Liver (tissue), 9 donors: ENCODE measurements around the gene OR10P1. TPM values are rescaled to one million over a fixed set of nuclear protein-coding genes. Genes with fewer than 3 reads are reported as not detected.

Experiments used
- DNase-seq: peaks from one replicate; pipeline ENCODE4 v3.0.0-alpha.2; 2017; ENCODE audit warnings: low spot score
- H3K27ac ChIP-seq, 2 donors: one replicate each; pipeline ENCODE4 v1.7.0; 2013; ENCODE audit warnings: inconsistent platforms in 2 of 2, low read length in 2 of 2, control low read depth in 1 of 2, low read depth in 1 of 2, mild to moderate bottlenecking in 1 of 2
- H3K27me3 ChIP-seq, 4 donors: one replicate each; pipeline versions ENCODE4 v1.6.1 to v1.7.0; 2013; ENCODE audit warnings: low read length in 3 of 4, inconsistent platforms in 1 of 4, mild to moderate bottlenecking in 1 of 4, moderate library complexity in 1 of 4; ENCODE audit not compliant: control insufficient read depth in 4 of 4, insufficient read depth in 4 of 4
- H3K36me3 ChIP-seq, 4 donors: one replicate each; pipeline versions ENCODE4 v1.6.1 to v1.7.0; 2013; ENCODE audit warnings: low read length in 3 of 4, mild to moderate bottlenecking in 3 of 4, low read depth in 1 of 4, moderate library complexity in 1 of 4; ENCODE audit not compliant: control insufficient read depth in 4 of 4, insufficient read depth in 3 of 4
- H3K4me1 ChIP-seq, 4 donors: one replicate each; pipeline versions ENCODE4 v1.6.1 to v1.7.0; 2013; ENCODE audit warnings: low read length in 3 of 4, mild to moderate bottlenecking in 3 of 4, moderate library complexity in 1 of 4; ENCODE audit not compliant: control insufficient read depth in 4 of 4, insufficient read depth in 4 of 4
- H3K4me3 ChIP-seq, 3 donors: one replicate each; pipeline versions ENCODE4 v1.6.1 to v1.7.0; 2013; ENCODE audit warnings: low read length in 3 of 3, control low read depth in 1 of 3, low read depth in 1 of 3, mild to moderate bottlenecking in 1 of 3
- H3K9ac ChIP-seq, 2 donors: one replicate each; pipeline ENCODE4 v1.7.0; 2013; ENCODE audit warnings: low read length in 2 of 2, mild to moderate bottlenecking in 2 of 2, moderate library complexity in 2 of 2, control low read depth in 1 of 2, low read depth in 1 of 2
- H3K9me3 ChIP-seq, 4 donors: one replicate each; pipeline versions ENCODE4 v1.6.1 to v1.7.0; 2013; ENCODE audit warnings: low read length in 3 of 4; ENCODE audit not compliant: control insufficient read depth in 4 of 4
- EGR1 ChIP-seq, 2 donors: IDR thresholded peaks; 2 replicates each; pipeline ENCODE4 v1.6.1; 2016 to 2018; ENCODE audit warnings: antibody characterized with exemption in 2 of 2, low read depth in 2 of 2
- FOXA2 ChIP-seq: IDR thresholded peaks from 2 replicates; pipeline ENCODE4 v1.6.1; 2016; ENCODE audit warnings: antibody characterized with exemption
- HNF4A ChIP-seq, 2 donors: conservative IDR thresholded peaks; 2 replicates each; pipeline ENCODE4 v1.6.1; 2016; ENCODE audit warnings: antibody characterized with exemption in 2 of 2, mild to moderate bottlenecking in 2 of 2
- HNF4G ChIP-seq: IDR thresholded peaks from 2 replicates; pipeline ENCODE4 v1.6.1; 2016; ENCODE audit warnings: antibody characterized with exemption
- NR2F2 ChIP-seq: IDR thresholded peaks from 2 replicates; pipeline ENCODE4 v1.6.1; 2016; ENCODE audit warnings: antibody characterized with exemption
- RAD21 ChIP-seq, 2 donors: IDR thresholded peaks; 2 replicates each; pipeline ENCODE4 v1.6.1; 2016; ENCODE audit warnings: antibody characterized with exemption in 2 of 2, mild to moderate bottlenecking in 2 of 2
- WGBS: extraction: QIAGEN DNeasy Blood & Tissue Kit; methylation state at CpG from one replicate; pipeline ENCODE4 v1.1.7; 2013; 5-methylcytosine and 5-hydroxymethylcytosine counted together
- polyA plus RNA-seq, 2 donors: library from polyadenylated mRNA; stranded (reverse) in 1 of 2; unstranded in 1 of 2; fragments of 200-250 nt in 1 of 2; fragments of >200 nt in 1 of 2; fragmentation: Nextera tagmentation in 1 of 2; extraction: Ambion mirVana in 1 of 2; gene quantifications; one replicate each; pipeline versions ENCODE4 v1.2.1 to v1.2.3, GENCODE V29; 2013 to 2015
- total RNA-seq, 2 donors: library from RNA; depleted of rRNA; stranded (reverse); fragments of >200 nt; gene quantifications; one replicate each; pipeline ENCODE4 v1.2.3, GENCODE V29; 2014
- TF ChIP-seq, protein P1 (sequence below): IDR thresholded peaks from 2 replicates; pipeline ENCODE4 v1.6.1; 2016; ENCODE audit warnings: antibody characterized with exemption
- TF ChIP-seq, protein P2 (sequence below): IDR thresholded peaks from 2 replicates; pipeline ENCODE4 v1.6.1; 2016; ENCODE audit warnings: antibody characterized with exemption, mild to moderate bottlenecking
- TF ChIP-seq, protein P3 (sequence below): IDR thresholded peaks from 2 replicates; pipeline ENCODE4 v1.6.1; 2016; ENCODE audit warnings: antibody characterized with exemption
- TF ChIP-seq, protein P4 (sequence below): fragments of 150-350 bp; IDR thresholded peaks from 2 replicates; pipeline ENCODE4 v1.5.1; 2017; ENCODE audit warnings: improper control_type of control experiment, low read depth, low read length; ENCODE audit not compliant: missing input control
- donor health status: healthy.
- donor health status: healthy.
- donor health status: healthy.
- donor health status: healthy.
- donor health status: healthy.

Gene OR10P1
- total and polyA plus RNA-seq, 4 donors, result not detected

DNA sequence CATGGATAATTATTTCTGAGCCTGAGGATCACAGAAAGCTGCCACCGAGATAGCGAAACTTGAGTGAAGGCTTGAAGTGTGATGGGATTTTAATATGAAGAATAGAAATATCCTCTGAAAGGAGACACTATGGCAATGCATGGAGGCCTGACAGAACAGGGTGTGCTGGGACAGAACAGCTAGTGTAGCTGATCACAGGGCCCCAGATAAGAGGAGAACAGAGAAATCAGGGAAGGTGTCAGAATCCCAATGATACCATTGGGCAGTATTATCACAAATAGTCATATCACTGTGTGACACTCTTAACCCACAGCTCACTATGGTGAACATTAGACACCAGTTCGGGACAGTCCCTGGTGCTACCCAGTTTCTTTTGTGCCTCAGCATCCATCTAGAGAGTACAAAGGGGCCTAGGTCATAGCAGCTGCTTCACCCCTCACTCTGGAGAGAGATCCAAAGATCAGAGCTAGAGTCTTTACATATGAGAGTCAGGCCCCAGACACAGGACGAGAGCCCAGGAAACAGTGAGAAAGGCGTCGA is 506 bp upstream of the OR10P1 start:
- Histone ChIP-seq H3K4me3 (no peak overlapping the region), H3K9me3 (no peaks in the 10 kb centered on the region), H3K27me3 (no peaks in the 10 kb centered on the region), H3K4me1 (no peaks in the 10 kb centered on the region), H3K27ac (no peak overlapping the region), H3K9ac (no peak overlapping the region), H3K36me3 (no peaks in the 10 kb centered on the region)
- 86% methylated on average over 6 of the region's 6 CpGs for WGBS
- DNase-seq, result no peak
- no peak for TF ChIP-seq NR2F2
- TF ChIP-seq, protein P1, sequence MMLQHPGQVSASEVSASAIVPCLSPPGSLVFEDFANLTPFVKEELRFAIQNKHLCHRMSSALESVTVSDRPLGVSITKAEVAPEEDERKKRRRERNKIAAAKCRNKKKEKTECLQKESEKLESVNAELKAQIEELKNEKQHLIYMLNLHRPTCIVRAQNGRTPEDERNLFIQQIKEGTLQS, result no peak
- TF ChIP-seq FOXA2, result no peak

DNA sequence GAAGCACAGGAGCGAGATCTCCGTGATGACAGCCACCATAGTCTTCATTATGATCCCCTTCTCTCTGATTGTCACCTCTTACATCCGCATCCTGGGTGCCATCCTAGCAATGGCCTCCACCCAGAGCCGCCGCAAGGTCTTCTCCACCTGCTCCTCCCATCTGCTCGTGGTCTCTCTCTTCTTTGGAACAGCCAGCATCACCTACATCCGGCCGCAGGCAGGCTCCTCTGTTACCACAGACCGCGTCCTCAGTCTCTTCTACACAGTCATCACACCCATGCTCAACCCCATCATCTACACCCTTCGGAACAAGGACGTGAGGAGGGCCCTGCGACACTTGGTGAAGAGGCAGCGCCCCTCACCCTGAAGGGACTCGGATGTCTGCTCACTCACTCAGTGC is 775 bp downstream of the OR10P1 start:
- Histone ChIP-seq H3K9me3 (no peaks in the 10 kb centered on the region), H3K27me3 (no peaks in the 10 kb centered on the region), H3K27ac (no peak overlapping the region), H3K4me1 (no peaks in the 10 kb centered on the region), H3K9ac (no peak overlapping the region), H3K4me3 (no peak overlapping the region), H3K36me3 (no peaks in the 10 kb centered on the region)
- 89% methylated on average over 15 of the region's 15 CpGs for WGBS
- TF ChIP-seq EGR1 (IDR thresholded peaks at IDR 0.05; ENCODE audit: low read depth in 2 of 2), result no peak
- no peak for TF ChIP-seq RAD21 (IDR thresholded peaks at IDR 0.05)
- no peak for TF ChIP-seq FOXA2
- TF ChIP-seq, protein P2, sequence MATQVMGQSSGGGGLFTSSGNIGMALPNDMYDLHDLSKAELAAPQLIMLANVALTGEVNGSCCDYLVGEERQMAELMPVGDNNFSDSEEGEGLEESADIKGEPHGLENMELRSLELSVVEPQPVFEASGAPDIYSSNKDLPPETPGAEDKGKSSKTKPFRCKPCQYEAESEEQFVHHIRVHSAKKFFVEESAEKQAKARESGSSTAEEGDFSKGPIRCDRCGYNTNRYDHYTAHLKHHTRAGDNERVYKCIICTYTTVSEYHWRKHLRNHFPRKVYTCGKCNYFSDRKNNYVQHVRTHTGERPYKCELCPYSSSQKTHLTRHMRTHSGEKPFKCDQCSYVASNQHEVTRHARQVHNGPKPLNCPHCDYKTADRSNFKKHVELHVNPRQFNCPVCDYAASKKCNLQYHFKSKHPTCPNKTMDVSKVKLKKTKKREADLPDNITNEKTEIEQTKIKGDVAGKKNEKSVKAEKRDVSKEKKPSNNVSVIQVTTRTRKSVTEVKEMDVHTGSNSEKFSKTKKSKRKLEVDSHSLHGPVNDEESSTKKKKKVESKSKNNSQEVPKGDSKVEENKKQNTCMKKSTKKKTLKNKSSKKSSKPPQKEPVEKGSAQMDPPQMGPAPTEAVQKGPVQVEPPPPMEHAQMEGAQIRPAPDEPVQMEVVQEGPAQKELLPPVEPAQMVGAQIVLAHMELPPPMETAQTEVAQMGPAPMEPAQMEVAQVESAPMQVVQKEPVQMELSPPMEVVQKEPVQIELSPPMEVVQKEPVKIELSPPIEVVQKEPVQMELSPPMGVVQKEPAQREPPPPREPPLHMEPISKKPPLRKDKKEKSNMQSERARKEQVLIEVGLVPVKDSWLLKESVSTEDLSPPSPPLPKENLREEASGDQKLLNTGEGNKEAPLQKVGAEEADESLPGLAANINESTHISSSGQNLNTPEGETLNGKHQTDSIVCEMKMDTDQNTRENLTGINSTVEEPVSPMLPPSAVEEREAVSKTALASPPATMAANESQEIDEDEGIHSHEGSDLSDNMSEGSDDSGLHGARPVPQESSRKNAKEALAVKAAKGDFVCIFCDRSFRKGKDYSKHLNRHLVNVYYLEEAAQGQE, result no peak
- TF ChIP-seq, protein P3, sequence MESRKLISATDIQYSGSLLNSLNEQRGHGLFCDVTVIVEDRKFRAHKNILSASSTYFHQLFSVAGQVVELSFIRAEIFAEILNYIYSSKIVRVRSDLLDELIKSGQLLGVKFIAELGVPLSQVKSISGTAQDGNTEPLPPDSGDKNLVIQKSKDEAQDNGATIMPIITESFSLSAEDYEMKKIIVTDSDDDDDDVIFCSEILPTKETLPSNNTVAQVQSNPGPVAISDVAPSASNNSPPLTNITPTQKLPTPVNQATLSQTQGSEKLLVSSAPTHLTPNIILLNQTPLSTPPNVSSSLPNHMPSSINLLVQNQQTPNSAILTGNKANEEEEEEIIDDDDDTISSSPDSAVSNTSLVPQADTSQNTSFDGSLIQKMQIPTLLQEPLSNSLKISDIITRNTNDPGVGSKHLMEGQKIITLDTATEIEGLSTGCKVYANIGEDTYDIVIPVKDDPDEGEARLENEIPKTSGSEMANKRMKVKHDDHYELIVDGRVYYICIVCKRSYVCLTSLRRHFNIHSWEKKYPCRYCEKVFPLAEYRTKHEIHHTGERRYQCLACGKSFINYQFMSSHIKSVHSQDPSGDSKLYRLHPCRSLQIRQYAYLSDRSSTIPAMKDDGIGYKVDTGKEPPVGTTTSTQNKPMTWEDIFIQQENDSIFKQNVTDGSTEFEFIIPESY, result no peak
- no peak for TF ChIP-seq HNF4A (conservative IDR thresholded peaks at IDR 0.05)
- TF ChIP-seq, protein P4, sequence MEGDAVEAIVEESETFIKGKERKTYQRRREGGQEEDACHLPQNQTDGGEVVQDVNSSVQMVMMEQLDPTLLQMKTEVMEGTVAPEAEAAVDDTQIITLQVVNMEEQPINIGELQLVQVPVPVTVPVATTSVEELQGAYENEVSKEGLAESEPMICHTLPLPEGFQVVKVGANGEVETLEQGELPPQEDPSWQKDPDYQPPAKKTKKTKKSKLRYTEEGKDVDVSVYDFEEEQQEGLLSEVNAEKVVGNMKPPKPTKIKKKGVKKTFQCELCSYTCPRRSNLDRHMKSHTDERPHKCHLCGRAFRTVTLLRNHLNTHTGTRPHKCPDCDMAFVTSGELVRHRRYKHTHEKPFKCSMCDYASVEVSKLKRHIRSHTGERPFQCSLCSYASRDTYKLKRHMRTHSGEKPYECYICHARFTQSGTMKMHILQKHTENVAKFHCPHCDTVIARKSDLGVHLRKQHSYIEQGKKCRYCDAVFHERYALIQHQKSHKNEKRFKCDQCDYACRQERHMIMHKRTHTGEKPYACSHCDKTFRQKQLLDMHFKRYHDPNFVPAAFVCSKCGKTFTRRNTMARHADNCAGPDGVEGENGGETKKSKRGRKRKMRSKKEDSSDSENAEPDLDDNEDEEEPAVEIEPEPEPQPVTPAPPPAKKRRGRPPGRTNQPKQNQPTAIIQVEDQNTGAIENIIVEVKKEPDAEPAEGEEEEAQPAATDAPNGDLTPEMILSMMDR, result no peak
- no peak for TF ChIP-seq HNF4G
- no peak for DNase-seq
